Measurements from ENCODE around the gene SLC7A14. TPM values are rescaled to one million over a fixed set of nuclear protein-coding genes. Genes with fewer than 3 reads are reported as not detected.

SLC7A14 gene
- total RNA-seq, 1 donor from 2014 or later = not detected

- DNase-seq (ENCODE audit: low spot score) = no peak
- Mint-ChIP-seq H3K4me3 (ENCODE audit: low read depth) (no peak overlapping the region), H3K4me1 (ENCODE audit: low read depth) (peaks cover 14% of the 10 kb centered on the region), H3K9me3 (no peaks in the 10 kb centered on the region), H3K27ac (no peak overlapping the region), H3K36me3 (ENCODE audit: low read depth) (no peaks in the 10 kb centered on the region), H3K27me3 (ENCODE audit: low read depth) (peaks cover 4% of the 10 kb centered on the region)
- intact Hi-C loops (cut with micrococcal nuclease) = no loop called here
These were observed 148.0 kb downstream of the SLC7A14 start for GRCh38 chr3:170437696-170438407.

DNA sequence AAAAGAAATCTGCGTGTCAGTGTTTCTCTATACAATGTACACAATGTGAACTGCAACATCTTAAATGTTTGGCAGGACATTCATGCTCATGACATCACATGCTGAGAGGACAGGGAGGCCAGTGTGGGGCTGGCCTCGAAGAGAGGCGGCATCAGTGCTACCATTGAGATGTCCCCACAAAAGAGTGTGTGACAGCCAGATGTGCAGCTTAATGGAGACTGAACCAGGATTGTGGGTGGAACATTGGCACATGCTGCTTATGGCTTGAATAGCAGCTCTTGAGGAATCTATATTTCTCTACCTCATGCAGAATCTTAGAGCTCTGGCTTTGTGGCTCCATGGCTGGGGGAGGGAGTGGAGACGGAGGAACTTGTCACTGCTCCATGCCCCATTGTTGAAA is 148.7 kb downstream of the SLC7A14 start:
- Mint-ChIP-seq H3K9me3 (no peaks in the 10 kb centered on the region), H3K27ac (no peak overlapping the region), H3K4me3 (ENCODE audit: low read depth) (no peak overlapping the region), H3K4me1 (ENCODE audit: low read depth) (peaks cover 14% of the 10 kb centered on the region), H3K36me3 (ENCODE audit: low read depth) (no peaks in the 10 kb centered on the region), H3K27me3 (ENCODE audit: low read depth) (no peaks in the 10 kb centered on the region)
- DNase-seq (ENCODE audit: low spot score) = no peak
- intact Hi-C loops (cut with micrococcal nuclease) = no loop called here

DNA sequence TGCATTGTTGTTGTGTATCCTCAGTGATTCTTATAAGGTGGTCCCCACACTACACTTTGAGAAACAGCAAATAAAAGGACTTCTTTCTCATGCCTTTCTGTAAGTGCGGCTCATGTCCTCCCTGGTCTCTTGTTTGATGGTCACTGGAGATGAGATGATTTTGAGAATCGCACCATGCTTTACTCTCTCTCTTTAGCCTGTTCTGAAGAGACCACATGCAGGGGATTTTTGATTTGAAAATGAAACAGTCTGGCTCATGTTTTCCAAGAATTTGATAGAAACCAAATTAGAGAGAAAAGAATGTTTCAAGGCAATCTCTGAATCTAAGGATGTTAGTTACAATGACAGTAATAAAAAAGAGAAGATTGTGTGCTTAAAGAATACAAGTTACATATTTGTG is 149.2 kb downstream of the SLC7A14 start:
- Mint-ChIP-seq H3K27me3 (ENCODE audit: low read depth) (no peaks in the 10 kb centered on the region), H3K36me3 (ENCODE audit: low read depth) (no peaks in the 10 kb centered on the region), H3K4me1 (ENCODE audit: low read depth) (peaks cover 14% of the 10 kb centered on the region), H3K27ac (no peak overlapping the region), H3K9me3 (no peaks in the 10 kb centered on the region), H3K4me3 (ENCODE audit: low read depth) (no peak overlapping the region)
- intact Hi-C loops (cut with micrococcal nuclease) = no loop called here
- DNase-seq (ENCODE audit: low spot score) = no peak

DNA sequence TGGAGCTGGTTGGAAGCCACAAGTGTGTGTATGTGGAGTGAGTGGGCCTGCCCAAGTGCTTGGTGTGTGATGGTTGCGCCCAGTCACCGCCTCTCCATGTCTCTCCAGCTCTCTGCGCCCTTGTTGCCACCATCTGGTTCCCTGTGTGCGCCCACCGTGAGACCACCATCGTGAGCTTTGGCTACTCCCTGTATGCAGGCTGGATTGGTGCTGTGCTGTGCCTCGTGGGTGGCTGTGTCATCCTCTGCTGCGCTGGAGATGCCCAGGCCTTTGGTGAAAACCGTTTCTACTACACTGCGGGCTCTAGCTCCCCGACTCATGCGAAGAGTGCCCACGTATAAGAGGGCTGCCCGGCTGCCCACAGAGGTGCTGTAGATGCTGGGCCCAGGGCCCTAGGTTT is 153.5 kb downstream of the SLC7A14 start:
- Mint-ChIP-seq H3K4me1 (ENCODE audit: low read depth) (peaks cover 25% of the 10 kb centered on the region), H3K9me3 (no peaks in the 10 kb centered on the region), H3K27ac (no peak overlapping the region), H3K36me3 (ENCODE audit: low read depth) (no peaks in the 10 kb centered on the region), H3K27me3 (ENCODE audit: low read depth) (peaks cover 7% of the 10 kb centered on the region), H3K4me3 (ENCODE audit: low read depth) (no peak overlapping the region)
- intact Hi-C loops (cut with micrococcal nuclease) = no loop called here
- no peak for DNase-seq (ENCODE audit: low spot score)

DNA sequence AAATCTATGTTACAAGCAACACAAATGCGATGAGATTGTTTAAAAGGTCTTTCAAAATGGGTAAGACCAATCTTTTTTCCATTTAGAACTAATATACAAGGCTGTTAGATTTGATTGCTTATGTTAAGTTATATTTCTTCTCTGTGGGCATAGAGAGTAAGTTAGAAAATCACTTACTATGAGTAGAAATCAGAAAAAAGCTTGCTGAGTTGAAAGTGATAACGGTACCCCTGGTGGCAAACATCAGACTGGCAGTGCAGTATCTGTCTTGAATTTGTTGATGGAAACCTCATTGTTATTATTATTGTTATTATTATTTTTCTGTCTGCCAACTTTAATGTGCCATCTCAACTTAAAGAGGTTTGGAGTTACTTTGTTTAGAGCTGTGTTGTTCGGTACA is 154.8 kb downstream of the SLC7A14 start:
- Mint-ChIP-seq H3K4me1 (ENCODE audit: low read depth) (peaks cover 16% of the 10 kb centered on the region), H3K9me3 (no peaks in the 10 kb centered on the region), H3K27ac (no peak overlapping the region), H3K36me3 (ENCODE audit: low read depth) (no peaks in the 10 kb centered on the region), H3K4me3 (ENCODE audit: low read depth) (no peak overlapping the region), H3K27me3 (ENCODE audit: low read depth) (peaks cover 7% of the 10 kb centered on the region)
- intact Hi-C loops (cut with micrococcal nuclease) = no loop called here
- DNase-seq (ENCODE audit: low spot score) = no peak

- Mint-ChIP-seq H3K27me3 (ENCODE audit: low read depth) (peaks cover 7% of the 10 kb centered on the region), H3K27ac (no peak overlapping the region), H3K36me3 (ENCODE audit: low read depth) (no peaks in the 10 kb centered on the region), H3K4me1 (ENCODE audit: low read depth) (peaks cover 16% of the 10 kb centered on the region), H3K4me3 (ENCODE audit: low read depth) (no peak overlapping the region), H3K9me3 (no peaks in the 10 kb centered on the region)
- no peak for DNase-seq (ENCODE audit: low spot score)
- intact Hi-C loops (cut with micrococcal nuclease) = no loop called here
These were observed 156.8 kb downstream of the SLC7A14 start for GRCh38 chr3:170429050-170429449.

DNA sequence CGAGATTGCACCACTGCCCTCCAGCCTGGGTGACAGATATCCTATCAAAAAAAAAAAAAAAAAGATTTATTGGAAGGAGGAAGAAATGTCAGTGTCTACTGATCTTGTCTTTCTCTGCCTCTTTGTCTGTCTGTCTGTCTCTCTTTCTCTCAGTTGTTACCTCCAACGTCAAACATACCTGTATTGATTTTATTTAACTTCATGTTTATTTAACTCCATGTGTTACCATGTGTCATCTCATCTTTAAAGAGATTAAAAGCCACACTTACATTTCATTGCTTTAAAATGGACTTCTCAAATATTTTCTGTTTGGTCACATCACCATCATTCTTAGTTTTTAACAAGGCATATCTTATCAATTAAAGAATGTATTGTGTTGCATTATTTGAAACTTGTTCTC is 157.8 kb downstream of the SLC7A14 start:
- Mint-ChIP-seq H3K27me3 (ENCODE audit: low read depth) (peaks cover 7% of the 10 kb centered on the region), H3K36me3 (ENCODE audit: low read depth) (no peaks in the 10 kb centered on the region), H3K9me3 (no peaks in the 10 kb centered on the region), H3K4me1 (ENCODE audit: low read depth) (peaks cover 18% of the 10 kb centered on the region), H3K27ac (no peak overlapping the region), H3K4me3 (ENCODE audit: low read depth) (no peak overlapping the region)
- intact Hi-C loops (cut with micrococcal nuclease) = no loop called here
- DNase-seq (ENCODE audit: low spot score) = no peak

- no peaks in the 10 kb centered on the region for H3K36me3 Mint-ChIP-seq (ENCODE audit: low read depth)
These were observed 159.6 kb downstream of the SLC7A14 start for GRCh38 chr3:170426240-170426797.

DNA sequence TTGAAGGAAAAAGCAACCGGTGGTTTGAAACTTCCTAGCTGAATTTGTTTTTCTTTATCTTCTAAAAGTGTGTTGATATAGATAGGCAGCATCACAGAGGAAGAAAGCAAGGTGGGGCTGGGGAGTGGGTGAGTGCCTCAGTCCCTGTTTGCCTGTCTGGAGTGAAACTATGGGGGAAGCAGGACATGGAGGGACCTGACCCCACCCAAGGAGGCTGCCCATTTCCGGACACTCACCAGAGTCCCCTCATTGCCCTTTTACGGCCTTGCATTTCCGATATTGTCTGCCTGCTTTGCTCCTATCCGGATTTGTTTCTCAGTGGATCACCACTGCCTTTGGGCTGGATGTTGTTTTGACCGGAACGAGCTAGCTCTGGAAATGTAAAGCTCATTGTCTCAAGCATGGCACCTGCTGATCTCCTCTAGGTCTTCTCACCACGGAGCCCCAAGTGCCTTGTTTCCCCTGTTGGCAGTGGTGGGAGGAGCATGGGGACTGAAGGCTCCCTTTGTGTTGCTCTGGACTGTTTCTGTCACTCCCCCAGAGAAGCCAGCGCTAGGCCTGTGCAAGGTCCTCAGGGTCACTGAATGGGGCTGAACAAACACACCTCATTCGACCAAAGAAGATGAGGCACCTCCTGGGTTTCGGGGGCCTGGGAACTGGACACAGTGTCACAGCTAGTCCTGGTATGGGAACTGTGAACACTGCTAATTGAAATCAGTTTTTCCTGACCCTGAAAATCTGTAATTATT is 160.2 kb downstream of the SLC7A14 start:
- no peak for DNase-seq (ENCODE audit: low spot score)
- Mint-ChIP-seq H3K27ac (no peak overlapping the region), H3K9me3 (no peaks in the 10 kb centered on the region), H3K4me1 (ENCODE audit: low read depth) (peaks cover 22% of the 10 kb centered on the region), H3K36me3 (ENCODE audit: low read depth) (no peaks in the 10 kb centered on the region), H3K4me3 (ENCODE audit: low read depth) (no peak overlapping the region), H3K27me3 (ENCODE audit: low read depth) (peaks cover 9% of the 10 kb centered on the region)
- intact Hi-C loops (cut with micrococcal nuclease) = no loop called here

More at GRCh38 chr3:170426240-170426797, 159.6 kb downstream of the SLC7A14 start:
- intact Hi-C loops (cut with micrococcal nuclease) = no loop called here
- Mint-ChIP-seq H3K4me1 (ENCODE audit: low read depth) (peaks cover 22% of the 10 kb centered on the region), H3K27ac (no peak overlapping the region), H3K9me3 (no peaks in the 10 kb centered on the region), H3K4me3 (ENCODE audit: low read depth) (no peak overlapping the region), H3K27me3 (ENCODE audit: low read depth) (peaks cover 10% of the 10 kb centered on the region)
- DNase-seq (ENCODE audit: low spot score) = no peak

- no peaks in the 10 kb centered on the region for H3K9me3 Mint-ChIP-seq
- no peak overlapping the region for H3K4me3 Mint-ChIP-seq (ENCODE audit: low read depth)
- peaks cover 23% of the 10 kb centered on the region for H3K4me1 Mint-ChIP-seq (ENCODE audit: low read depth)
- DNase-seq (ENCODE audit: low spot score) = no peak
- H3K36me3 Mint-ChIP-seq (ENCODE audit: low read depth) = no peaks in the 10 kb centered on the region
- intact Hi-C loops (cut with micrococcal nuclease) = no loop called here
- H3K27ac Mint-ChIP-seq = no peak overlapping the region
- peaks cover 15% of the 10 kb centered on the region for H3K27me3 Mint-ChIP-seq (ENCODE audit: low read depth)
These were observed 161.0 kb downstream of the SLC7A14 start for GRCh38 chr3:170424879-170425278.

- peaks cover 10% of the 10 kb centered on the region for H3K4me1 Mint-ChIP-seq (ENCODE audit: low read depth)
- peaks cover 18% of the 10 kb centered on the region for H3K27me3 Mint-ChIP-seq (ENCODE audit: low read depth)
- no peaks in the 10 kb centered on the region for H3K9me3 Mint-ChIP-seq
- H3K27ac Mint-ChIP-seq = no peak overlapping the region
- no peak overlapping the region for H3K4me3 Mint-ChIP-seq (ENCODE audit: low read depth)
- intact Hi-C loops (cut with micrococcal nuclease) = no loop called here
- DNase-seq (ENCODE audit: low spot score) = no peak
- no peaks in the 10 kb centered on the region for H3K36me3 Mint-ChIP-seq (ENCODE audit: low read depth)
These were observed 162.8 kb downstream of the SLC7A14 start for GRCh38 chr3:170423001-170423615.

DNA sequence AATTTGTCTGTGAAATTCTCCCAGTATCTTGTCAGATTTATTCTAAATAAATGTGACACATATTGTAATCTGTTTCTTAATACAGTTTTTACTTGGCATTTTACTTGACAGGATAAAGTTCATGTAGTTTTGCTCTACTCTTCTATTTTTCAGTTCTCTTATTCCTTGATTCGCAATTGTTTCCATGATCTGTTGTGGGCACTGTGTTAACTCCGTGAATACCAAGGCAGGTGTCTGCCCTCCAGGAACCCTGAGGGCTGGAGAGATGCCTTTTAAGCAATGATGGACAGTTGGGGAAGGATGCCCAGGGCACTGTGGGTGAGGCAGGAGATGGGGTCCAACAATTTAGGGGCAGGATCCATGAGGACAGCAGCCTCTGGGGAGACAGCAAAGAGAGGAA is 164.1 kb downstream of the SLC7A14 start:
- intact Hi-C loops (cut with micrococcal nuclease) = no loop called here
- peaks cover 30% of the 10 kb centered on the region for H3K27me3 Mint-ChIP-seq (ENCODE audit: low read depth)
- H3K36me3 Mint-ChIP-seq (ENCODE audit: low read depth) = no peaks in the 10 kb centered on the region
- no peaks in the 10 kb centered on the region for H3K9me3 Mint-ChIP-seq
- peak overlapping the region; percentile 3 for H3K27ac Mint-ChIP-seq
- no peak overlapping the region for H3K4me3 Mint-ChIP-seq (ENCODE audit: low read depth)
- DNase-seq (ENCODE audit: low spot score) = no peak
- peaks cover 10% of the 10 kb centered on the region for H3K4me1 Mint-ChIP-seq (ENCODE audit: low read depth)

All from activated T-helper 2 cell treated with anti-CD3 and anti-CD28 coated beads, Interferon-gamma antibody, Interleukin-2, Interleukin-4, amounts not matched to agents 10 μg/mL and 5 μg/mL and 100 μg/mL, durations not matched to agents 14 hours and 24 hours and 36 hours (primary cell).